Measurements from ENCODE around the gene MPDZ.

Gene MPDZ

DNA sequence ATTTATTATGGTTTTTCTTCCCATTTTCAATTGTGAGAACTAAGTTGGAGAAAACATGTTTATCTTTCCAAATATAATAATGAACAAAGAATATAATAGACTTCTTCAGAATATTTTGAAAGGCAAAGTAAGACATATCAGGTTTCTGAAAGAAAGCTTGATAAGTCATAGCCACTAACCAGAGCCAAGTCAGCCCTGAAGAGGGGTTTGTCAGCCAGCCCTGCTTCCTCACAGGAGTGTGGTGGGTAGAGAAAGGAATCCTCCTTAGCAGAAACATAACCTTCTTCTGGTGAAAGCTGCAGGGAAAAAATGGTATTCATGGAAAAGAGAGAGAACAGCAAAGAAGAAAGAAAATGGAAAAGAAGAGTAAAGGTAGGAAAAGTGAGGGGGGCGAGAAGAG lies 93.4 kb downstream of the MPDZ start:
- DNase-seq (ENCODE audit: low read depth): no peak

DNA sequence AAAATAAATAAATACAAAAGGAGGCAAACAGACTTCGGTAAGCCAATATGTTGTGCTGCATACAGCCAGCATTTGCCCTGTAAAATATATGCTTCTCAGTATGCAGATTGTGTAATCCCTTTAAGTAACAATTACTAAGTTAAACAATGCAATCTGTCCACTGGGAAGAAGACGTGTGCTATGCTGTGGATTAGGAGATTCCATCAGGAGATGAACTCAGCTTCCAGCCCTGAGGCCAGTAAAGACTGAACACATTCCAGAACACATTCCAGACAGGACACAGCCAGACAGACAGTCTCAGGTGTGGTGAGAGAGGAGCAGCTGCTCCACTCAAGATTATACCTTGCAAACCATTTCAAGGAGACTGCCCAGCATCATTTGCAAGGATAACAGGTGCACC lies 97.8 kb downstream of the MPDZ start:
- peak; percentile 69 for DNase-seq (ENCODE audit: low read depth)

DNA sequence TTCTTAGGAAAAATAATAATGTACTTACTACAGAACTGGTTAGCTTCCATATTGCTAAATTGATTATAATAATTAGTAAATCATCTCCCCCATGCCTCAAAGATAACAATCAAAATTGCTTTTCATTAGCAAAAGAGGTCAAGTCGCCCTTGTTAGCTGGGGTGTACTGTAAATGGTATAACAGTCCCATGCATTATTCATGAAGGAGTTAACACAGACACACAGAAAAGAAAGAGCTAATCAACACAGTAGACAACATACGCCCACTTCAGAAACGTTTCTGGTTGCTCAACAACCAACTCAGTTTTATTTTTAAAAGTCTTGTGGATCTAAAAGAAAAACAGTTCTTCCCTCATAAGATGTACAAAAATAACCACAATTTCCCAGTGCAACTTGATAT lies 100.2 kb downstream of the MPDZ start:
- peak; percentile 18 for DNase-seq (ENCODE audit: low read depth)

DNA sequence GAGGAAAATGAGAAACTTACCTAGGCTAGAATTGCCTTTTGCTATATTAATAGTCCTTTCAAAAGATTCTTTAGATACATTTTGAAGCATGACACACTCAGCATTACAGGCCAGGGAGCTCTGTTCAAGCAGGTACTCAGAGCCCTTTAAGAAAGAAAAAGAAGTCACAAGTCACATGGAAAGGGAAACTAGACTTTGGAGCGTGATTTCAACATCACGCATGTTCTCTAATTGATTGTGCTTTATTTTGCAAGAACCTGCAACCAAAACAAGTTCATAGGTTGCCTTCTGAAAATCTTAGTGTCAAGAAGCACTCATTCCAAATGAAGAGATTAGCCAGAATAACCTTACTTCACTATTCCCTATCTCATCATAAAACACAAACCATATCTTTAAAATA lies 103.8 kb downstream of the MPDZ start:
- DNase-seq (ENCODE audit: low read depth): peak; percentile 72

DNA sequence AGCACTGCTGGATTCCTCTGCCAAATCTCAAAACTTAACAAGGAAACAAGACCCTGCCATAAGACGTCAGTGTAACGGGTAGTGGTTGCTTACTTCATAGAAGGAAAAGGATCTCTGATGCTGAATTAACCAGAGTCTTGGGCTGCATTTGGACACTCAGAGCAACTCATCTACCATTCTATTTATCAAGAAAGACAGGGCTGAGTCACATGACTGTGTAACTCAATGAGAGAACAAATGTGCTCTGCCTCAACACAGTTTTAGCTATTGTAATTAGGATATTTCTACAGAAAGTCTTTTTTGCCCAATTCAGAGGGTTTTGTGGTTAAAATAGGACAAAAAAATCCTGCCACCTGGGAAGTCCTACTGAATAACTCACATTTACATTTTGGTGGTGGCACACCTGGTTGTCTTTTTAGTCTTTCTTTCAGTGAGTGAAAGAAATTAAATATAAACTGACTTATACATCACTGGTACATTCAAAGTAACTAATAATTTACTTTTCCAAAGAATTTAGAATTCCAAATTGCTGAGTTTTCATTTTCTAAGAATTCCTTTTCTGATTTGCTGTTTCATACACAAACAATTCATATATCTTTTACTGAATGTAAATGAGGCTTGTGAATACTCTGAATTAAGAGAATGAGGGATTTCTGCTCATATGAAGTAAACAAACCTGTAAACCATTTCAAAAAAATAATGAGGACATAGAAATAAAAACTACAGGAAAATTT lies 104.4 kb downstream of the MPDZ start:
- DNase-seq (ENCODE audit: low read depth): peak; percentile 37

DNA sequence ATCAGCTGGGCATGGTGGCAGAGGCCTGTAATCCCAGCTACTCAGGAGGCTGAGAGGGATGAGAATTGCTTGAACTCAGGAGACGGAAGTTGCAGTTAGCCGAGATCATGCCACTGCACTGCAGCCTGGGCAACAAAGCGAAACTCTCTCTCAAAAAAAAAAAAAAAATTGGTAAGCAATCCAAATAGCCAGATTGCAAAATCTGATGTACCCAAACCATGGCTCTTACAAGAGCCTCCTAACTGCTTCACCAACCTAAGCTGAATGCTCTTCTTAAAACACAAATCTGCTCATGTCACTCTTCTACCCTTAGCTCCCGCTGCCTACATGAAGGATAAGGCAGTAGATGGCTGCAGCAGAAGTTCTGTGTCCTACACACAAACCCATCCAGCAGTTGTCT lies 105.9 kb downstream of the MPDZ start:
- no peak for DNase-seq (ENCODE audit: low read depth)

DNA sequence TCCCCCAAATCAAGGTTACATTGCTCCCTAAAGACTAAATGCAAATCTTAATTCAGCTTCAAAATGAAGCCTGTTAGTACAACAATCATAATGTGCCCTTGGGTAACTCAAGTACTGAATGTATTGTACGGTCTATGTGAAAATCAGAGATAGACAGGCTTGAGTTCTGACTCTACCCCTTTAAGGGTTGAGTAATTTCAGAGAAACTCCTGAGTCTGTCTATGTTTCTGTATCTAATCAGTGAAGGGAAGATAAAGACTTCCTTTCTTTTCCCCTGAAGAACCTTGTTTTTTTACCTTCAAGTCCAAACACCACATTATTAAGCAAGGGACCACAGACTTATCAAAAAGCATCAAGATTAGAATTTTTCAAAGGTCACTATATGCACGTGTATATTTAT lies 108.2 kb downstream of the MPDZ start:
- DNase-seq (ENCODE audit: low read depth): peak; percentile 91

DNA sequence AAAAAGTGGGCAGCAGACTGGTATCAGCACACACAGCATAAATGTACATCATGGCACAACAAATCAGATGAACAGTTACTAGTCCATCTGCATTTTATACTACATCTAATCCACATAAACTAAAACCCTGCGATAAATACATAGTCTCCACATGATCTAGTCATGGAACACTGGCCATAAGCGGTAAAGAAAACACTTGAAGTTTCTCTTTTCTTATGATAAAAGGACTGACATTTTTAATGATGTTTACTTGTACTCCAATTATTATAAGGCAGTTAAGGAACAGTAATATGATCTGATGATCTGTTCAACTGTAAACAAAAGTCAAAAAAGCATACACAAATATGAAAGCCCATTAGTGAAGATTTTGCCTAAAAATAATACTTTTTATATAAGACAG lies 112.5 kb downstream of the MPDZ start:
- DNase-seq (ENCODE audit: low read depth): no peak

DNA sequence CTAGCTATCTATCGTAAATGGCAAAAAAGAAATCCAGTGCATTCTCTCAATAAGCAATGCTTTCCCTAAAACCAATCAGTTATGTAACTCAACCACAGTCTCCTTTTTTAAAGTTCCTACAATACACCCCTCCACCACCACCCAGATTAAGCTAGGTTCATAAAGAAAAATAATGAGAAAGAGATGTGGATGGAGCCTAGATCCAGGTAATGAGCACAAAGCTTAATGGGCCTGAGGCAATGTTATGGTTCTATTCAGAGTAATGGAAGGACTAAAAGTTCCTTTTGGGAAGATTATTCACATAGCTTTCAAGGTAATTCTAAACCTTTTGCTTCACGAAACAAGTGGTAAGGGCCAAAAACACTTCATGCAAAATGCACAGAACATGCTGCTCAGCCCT lies 113.5 kb downstream of the MPDZ start:
- DNase-seq (ENCODE audit: low read depth): no peak

DNA sequence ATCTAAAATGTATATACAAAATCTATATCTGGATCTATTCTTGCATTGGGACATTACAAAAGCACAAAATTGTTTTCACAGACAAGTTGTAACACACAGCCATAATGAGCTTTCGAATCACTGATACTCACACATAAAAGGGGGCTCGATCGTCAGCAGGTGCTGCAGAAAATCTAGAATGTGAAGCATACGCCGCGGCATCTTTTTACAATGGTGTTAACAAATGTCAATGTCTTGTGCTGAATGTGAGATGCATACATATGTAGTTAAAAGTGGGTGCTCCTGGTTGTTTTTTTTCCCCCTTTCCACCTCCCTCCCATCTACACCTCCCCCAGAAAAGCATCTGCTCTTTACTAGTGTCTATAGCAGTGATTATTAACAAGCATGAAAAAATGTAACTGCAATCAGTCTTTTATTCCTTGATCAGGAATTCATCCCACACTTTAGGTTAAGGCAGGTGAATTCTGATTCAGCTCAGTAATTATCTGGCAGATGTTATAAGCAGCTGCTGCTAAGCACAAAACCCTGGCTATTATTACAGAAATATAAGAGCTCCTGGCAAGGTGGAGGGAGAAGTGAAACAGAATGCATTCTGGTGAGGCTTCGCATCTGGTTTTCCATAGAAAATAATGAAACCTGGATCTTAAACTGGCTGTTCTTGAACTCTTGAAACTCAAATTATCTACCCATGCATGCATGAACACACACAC lies 114.1 kb downstream of the MPDZ start:
- DNase-seq (ENCODE audit: low read depth): no peak

DNA sequence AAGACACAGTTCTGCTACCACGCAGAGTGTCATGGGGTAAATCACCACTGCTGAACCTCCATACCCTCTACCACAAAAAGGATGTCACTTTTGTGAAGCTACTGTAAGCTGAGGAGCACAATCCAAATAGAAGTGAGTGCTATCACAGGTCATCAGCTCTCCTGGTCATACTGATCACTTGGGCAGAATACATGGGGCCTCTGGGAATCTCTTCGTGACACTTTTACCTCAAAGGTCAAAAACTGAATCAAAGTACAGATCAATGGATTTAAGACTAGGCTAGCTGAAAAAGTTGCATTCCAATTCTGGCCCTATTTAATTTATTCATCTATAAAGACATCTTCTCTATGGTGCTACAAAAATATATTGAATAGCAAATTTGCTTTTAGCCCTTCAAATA lies 115.5 kb downstream of the MPDZ start:
- DNase-seq (ENCODE audit: low read depth): no peak

DNA sequence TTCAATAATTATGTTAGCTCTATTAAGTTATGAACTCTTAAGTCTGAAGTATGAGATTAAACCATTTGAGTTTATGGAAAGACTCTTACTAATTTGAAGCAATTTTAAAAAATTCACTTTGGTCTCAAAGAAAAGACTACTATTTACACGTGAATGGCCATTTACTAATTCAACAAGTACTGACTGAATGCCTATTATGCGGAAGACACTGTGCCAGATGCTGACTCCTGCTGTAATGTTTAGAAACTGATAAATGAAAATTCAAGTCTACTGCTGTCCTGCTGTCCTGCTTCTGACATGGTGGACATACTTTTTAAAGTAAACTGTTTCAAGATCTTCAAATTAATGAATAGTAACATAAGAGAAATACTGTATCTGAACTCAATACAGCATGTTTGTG lies 116.2 kb downstream of the MPDZ start:
- DNase-seq (ENCODE audit: low read depth): no peak

DNA sequence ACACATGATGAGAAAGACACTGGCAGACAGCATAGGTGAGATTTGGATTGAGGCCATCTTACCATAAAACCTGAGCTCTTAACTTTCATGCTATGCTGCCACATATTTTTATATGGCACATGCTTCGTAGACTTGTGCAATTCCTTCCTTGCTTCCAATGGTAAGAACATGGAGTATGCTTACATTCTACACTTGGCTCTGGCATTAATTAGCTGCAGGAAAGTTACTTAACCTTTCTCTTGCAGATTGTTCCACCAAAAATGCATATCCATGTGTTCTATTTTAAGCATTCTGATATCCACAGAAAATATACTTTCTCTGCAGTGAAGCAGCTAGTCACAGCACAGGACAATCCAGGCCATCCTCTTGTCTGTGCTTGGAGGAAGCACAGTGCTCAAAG lies 119.4 kb downstream of the MPDZ start:
- no peak for DNase-seq (ENCODE audit: low read depth)

DNA sequence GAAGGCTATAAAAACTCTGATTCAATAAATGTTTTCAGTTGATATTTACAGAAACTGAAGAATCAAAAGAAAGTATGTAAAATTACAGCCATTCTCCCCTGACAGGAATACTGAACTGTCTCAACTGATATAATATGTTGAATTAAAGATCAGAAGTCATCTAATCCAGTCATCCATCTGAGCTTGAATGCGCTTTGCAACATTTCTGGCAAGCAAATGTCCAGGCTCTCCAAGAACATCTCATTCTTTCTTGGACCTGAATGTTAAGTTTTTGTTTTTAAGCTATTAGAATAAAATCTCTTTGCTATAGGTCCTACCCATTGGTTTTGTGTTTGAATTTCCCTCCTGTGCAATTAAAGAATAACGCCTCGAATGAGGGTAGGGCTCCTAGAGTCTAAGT lies 120.5 kb downstream of the MPDZ start:
- DNase-seq (ENCODE audit: low read depth): no peak

DNA sequence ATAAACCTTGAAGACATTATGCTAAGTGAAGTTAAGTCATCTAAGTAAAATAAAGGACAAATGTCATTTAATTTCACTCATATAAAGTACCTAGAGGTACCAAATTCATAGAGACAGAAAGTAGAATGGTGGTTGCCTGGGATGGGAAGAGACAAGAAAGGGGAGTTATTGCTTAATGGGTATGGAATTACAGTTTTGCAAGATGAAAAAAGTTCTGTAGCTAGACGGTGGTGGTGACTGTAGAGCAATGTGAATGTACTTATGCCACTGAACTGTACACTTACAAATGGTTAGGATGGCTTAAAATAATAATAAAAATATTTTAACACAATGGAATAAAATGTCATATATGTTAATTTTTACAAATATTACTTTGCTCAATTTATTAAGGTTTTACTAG lies 128.0 kb downstream of the MPDZ start:
- DNase-seq (ENCODE audit: low read depth): peak; percentile 27

DNA sequence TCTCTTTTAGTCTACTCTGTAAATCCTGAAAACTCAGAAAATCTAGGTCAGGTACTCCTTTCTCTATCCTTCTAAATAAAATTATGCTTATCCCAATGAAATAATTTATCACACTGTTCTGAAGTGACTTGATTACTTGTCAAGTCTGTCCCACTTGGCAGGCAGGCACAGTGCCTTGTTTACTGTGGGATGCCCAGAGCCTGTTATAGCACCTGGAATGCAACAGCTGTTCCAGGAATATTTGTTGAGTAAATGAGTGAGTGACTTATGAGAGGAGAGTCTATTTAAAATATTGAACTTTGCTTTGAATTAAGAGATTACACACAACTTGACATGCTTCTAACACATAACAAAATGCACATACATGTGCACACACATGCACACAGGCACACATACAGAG lies 130.0 kb downstream of the MPDZ start:
- no peak for DNase-seq (ENCODE audit: low read depth)

DNA sequence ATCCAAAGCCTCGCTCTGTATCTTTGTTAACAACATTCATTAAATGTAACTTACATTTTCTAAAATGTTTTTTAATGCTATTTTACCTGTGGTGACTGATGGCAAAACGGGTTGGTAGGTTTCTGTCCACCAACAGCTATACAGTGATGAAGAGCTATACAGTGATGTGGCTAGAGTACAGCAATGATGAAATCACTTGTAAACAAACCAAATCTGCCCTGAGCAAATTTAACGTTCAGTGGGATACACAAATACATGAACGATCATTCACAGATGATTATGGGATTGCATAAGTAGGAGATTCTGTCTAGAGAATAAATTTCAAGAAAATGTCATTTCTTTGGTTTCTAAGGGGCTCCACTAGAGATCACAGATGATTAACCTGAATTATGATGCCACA lies 132.7 kb downstream of the MPDZ start:
- DNase-seq (ENCODE audit: low read depth): peak; percentile 16

DNA sequence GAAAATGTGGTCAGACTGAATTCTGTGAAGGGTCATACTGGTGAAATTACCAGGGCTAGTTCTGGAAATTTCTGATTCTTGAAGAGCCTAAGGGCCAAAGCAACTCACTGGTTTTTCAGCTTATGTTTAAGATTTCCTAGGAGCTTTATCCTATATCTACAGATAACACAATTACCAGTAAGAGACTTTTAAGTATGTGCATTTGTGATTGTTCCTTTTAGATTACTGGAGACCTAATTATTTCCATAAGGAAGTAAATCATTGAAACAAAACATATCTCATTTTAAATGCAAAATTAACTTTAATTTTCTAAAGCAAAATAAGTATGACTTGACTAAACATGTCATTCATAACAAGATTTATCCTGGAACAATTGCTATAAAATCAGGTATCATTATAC lies 134.2 kb downstream of the MPDZ start:
- no peak for DNase-seq (ENCODE audit: low read depth)

DNA sequence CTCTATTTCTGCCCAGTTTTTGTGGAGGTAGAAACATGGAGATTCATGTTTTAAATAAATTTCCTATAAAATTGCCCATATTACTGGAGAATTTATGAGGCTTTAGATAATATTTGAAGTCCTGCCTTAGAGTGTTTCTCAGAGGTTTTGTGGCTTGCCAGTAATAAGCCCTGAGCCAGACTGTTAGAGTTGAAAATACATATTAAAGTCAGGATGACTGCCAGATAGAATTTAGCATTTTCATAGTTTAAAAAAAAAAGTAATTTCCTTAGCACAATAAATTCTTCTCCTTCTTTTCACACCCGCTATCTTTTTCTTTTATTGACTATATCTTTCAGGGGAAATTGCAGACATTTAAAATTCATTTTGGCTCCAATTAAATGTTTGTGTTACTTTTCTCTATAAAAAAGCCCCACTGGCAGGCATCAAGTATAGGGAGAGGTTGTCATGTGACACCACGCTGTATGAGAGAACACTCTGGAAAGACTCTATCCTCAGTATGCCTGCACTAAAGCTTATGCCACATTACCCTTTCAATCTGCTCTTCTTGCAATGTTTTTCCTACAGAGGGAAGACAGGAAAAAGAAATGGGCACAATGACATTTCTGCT lies 135.2 kb downstream of the MPDZ start:
- no peak for DNase-seq (ENCODE audit: low read depth)

DNA sequence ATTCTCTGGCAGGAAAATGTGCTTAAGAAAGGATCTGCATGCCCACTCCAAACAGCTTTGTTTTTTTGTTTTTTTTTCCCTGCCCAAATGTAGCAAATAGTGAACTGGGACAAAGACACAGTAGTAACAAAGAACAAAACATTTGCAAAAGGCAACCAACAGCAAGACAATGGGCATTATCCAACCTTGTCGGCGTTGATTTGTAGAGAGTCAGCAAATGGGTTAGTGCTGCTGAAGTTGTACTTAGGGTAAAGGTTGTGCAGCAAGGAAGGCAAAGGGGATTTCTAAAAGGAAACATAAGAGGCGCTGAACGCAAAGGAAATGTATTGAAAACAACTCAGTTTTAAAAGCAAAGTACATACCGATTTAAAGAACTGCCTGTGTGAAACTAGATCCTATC lies 136.2 kb downstream of the MPDZ start:
- no peak for DNase-seq (ENCODE audit: low read depth)

DNA sequence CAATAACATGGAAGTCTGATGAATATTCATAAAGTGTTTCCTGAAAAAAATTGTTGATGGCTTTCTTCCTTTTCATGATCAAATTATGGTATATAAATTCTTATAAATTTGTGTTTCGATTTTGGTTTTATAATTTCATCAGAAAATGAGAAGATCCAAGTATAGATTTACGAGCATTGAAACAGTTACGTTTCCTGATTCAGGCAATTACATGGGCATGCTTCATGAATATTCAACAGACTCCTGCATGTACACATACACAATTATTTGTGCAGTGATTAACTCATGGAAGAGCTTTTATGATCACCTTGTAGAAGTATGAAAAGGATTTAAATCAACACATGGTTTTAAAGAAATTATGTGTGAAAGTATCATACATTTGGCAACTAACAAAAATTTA lies 136.7 kb downstream of the MPDZ start:
- no peak for DNase-seq (ENCODE audit: low read depth)

DNA sequence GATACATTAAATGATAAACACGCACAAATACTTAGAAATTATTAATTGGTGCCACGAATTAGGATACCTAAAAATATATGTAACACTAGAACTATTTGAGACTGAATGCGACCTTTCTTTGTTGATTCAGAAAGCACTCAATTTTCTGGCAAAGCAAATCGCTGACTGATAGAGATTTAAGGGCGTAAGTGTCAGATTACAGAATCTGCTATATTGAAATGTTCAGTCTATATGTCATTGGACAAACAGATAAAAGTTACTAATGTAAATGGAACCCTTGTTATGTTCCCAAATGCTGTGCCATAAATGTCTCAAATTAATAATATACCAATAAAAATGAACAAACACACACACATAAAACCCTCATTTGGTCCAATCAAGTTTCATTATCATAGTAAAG lies 137.9 kb downstream of the MPDZ start:
- DNase-seq (ENCODE audit: low read depth): no peak

DNA sequence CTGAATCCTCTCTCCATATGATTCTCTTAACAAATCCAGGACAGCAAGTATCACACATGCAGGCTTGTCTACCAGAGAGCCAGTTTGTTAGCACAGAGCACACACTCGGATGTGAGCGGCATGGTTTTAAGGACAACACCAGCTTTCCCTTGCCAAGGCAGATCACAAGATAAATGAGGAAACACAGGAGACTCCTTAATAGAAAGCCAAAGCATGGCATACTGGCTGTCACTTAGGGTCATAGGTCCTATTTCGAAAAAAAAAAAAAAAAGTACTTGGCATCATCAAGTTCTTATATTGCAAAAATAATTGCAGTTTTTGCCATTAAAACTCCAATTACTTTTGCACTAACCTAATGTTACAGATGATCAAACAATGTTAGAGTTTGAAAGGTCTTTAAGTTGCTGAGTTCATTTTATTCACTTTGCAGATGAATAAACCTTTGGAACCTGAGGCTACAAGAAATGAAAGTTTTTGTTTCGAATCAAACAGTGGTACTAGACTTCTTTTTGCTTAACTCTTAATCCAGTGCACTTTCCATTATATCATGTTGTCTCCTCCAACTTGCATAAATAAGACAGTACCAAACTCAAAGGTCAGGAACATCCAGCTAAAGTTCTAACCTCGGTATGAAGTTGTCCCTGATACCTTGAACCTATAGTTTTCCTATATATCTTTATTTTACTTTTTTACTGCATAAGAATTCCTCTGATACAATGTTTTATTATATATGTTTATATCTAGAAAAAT lies 138.5 kb downstream of the MPDZ start:
- DNase-seq (ENCODE audit: low read depth): peak; percentile 40
